Activated T-helper 2 cell treated with anti-CD3 and anti-CD28 coated beads, Interferon-gamma antibody, Interleukin-2, Interleukin-4, amounts not matched to agents 10 μg/mL and 5 μg/mL and 100 μg/mL, durations not matched to agents 14 hours and 24 hours and 36 hours (primary cell): ENCODE results near the gene MPHOSPH9. TPM values are rescaled to one million over a fixed set of nuclear protein-coding genes. Genes with fewer than 3 reads are reported as not detected.

ENCODE experiments used
- DNase-seq: peaks from one replicate; pipeline ENCODE4 v3.0.0; 2021; ENCODE audit warnings: low spot score
- H3K27ac Mint-ChIP-seq: one replicate; pipeline ENCODE4 v1.8.0; 2021; ENCODE audit warnings: mixed read lengths
- H3K27me3 Mint-ChIP-seq: one replicate; pipeline ENCODE4 v1.8.0; 2021; ENCODE audit warnings: low read depth, mixed read lengths
- H3K36me3 Mint-ChIP-seq: one replicate; pipeline ENCODE4 v1.8.0; 2021; ENCODE audit warnings: low read depth, mixed read lengths
- H3K4me1 Mint-ChIP-seq: one replicate; pipeline ENCODE4 v1.8.0; 2021; ENCODE audit warnings: low read depth, mixed read lengths
- H3K4me3 Mint-ChIP-seq: one replicate; pipeline ENCODE4 v1.8.0; 2021; ENCODE audit warnings: low read depth, mild to moderate bottlenecking, moderate library complexity, mixed read lengths
- H3K9me3 Mint-ChIP-seq: one replicate; pipeline ENCODE4 v1.8.0; 2021; ENCODE audit warnings: mixed read lengths
- intact Hi-C: fragments of 100-400 bp; cut with micrococcal nuclease; formaldehyde crosslinking; loops from one replicate; pipeline ENCODE4 v1.15.1; 2023
- total RNA-seq: library from RNA; stranded (reverse); gene quantifications from 2 replicates; pipeline ENCODE4 v1.2.3, GENCODE V29; 2022

Gene MPHOSPH9
- total RNA-seq, 1 donor from 2014 or later = 97.0 TPM

DNA sequence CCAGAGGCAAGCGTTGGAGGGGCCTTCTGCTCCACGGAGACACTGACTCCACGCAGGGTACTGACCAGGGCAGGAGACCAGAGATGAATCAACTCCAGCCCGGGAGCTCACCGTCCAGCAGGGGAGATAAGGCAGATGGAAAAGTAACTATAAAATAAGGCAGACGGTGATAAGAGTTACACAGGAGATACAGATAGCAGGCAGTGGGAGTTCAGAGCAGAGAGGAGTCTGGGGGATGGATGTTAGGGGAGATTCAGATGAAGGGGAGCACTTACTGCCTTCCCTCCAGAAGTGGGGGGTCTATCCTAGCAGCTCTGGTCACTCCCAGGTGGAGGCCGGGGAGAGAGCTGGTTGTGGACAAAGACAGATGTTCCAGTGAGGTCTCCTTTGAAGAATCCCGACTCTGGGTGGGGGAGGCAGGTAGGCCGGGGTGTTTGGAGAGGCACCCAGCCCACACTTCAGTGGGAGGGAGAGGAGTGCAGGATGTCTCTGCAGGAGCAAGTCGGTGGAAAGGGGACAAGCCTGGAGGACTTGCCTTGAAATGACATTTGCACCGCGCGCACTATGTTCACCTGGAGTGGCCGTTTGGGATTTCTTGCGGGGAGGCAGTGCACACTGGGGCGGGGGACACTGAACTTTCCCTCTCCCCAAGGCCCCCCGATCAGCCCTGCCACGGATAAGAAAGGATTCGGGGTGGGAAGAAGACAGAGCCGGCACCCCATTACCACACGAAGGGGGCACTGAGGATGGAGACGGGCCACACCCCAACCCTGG, 83.3 kb downstream of the MPHOSPH9 start:
- DNase-seq = no peak
- Mint-ChIP-seq H3K9me3 (no peaks in the 10 kb centered on the region), H3K4me3 (peak overlapping the region; percentile 84), H3K27ac (peak overlapping the region; percentile 77), H3K36me3 (peaks cover 26% of the 10 kb centered on the region), H3K27me3 (peaks cover 21% of the 10 kb centered on the region), H3K4me1 (peaks cover 20% of the 10 kb centered on the region)
- intact Hi-C loops = loop anchor here (1.0 to 5.0 kb wide), 3 partner anchors 9 to 88 kb away; no protein-coding TSS in a partner anchor

DNA sequence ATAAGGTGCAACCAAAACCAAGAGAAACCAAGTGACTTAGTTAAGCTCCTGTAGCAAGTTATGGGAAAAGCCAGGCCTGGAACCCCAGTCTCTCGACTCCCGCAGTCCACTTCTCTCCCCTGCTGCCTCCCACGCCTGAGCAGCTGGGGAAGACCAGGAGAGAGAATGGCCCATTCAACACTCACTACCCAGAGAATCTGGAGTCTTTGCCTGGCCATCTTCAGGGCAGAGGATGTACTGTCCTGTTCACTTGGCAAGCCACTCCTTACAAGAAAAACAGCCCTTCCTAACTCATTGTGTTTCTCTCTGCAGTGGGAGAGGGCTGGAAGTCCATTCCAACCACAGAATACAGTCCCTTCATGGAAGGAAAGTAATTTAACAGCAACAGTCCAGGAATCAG, 83.9 kb downstream of the MPHOSPH9 start:
- Mint-ChIP-seq H3K36me3 (peaks cover 26% of the 10 kb centered on the region), H3K4me1 (peaks cover 20% of the 10 kb centered on the region), H3K27ac (peak overlapping the region; percentile 77), H3K9me3 (no peaks in the 10 kb centered on the region), H3K4me3 (peak overlapping the region; percentile 84), H3K27me3 (peaks cover 21% of the 10 kb centered on the region)
- intact Hi-C loops = loop anchor here (1.0 kb wide), 2 partner anchors 9 to 73 kb away; no protein-coding TSS in a partner anchor
- no peak for DNase-seq

DNA sequence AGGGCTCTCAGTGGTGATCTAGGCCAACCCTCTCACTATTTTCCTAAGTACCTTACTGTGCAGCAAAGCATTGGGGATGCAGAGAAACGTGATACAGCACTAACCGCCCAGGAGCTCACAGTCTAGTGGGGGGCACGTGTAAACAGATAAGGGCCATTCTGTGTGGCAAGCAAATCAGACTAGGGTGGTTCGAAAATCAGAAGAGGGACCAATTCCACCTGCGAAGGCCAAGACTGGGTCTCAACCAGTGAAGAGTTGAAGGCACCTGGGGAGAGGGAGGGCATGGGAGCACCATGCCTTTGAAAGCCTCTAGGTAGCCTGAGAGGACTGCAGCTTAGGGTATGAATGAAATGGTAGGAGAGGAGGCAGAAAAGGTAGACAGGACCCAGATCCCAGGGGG, 84.3 kb downstream of the MPHOSPH9 start:
- no peak for DNase-seq
- Mint-ChIP-seq H3K9me3 (no peaks in the 10 kb centered on the region), H3K4me1 (peaks cover 20% of the 10 kb centered on the region), H3K27me3 (peaks cover 21% of the 10 kb centered on the region), H3K36me3 (peaks cover 23% of the 10 kb centered on the region), H3K4me3 (peak overlapping the region; percentile 84), H3K27ac (no peak overlapping the region)
- intact Hi-C loops = loop anchor here (1.0 kb wide), 2 partner anchors 8 to 72 kb away; no protein-coding TSS in a partner anchor

DNA sequence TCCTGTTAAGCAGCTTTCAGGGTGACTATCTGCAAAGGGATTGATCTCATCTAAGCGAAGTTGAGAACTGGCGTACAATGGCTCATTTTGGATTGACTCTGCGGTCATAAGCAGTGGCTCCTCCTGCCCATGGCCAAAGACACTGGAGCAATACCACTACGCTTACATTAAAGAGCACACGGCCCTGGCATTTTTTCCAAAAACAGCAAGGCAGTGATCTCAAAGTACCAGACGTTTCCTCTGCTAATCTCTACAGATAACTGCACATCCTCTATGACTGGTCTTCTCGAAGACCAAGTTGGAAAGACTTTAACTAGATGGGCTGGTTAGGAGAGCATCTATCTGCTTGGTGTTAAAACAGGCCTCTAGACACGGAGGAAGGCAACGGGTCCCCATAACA, 84.7 kb downstream of the MPHOSPH9 start:
- peaks cover 21% of the 10 kb centered on the region for H3K27me3 Mint-ChIP-seq
- DNase-seq = no peak
- H3K9me3 Mint-ChIP-seq = no peaks in the 10 kb centered on the region
- peak overlapping the region; percentile 84 for H3K4me3 Mint-ChIP-seq
- intact Hi-C loops = no loop called here
- peaks cover 20% of the 10 kb centered on the region for H3K4me1 Mint-ChIP-seq
- no peak overlapping the region for H3K27ac Mint-ChIP-seq
- peaks cover 23% of the 10 kb centered on the region for H3K36me3 Mint-ChIP-seq

DNA sequence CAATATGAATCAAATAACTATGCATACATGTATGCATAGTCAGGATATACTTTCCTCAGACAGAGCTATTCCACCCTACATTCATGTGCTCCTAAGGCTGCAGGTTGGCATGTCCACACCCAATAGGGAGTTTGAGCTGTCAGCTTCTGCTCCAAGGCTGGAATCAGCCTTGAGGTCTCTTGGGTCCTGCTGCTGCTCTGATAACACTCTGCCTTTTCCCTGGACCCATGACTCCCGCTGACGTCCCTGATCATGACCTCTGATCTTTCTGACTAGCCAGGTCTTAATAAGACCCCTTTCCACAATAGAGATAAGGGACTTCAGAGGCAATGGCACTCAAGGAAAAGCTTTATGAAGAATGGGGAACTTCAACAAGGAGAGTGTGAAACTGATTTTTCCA, 87.7 kb downstream of the MPHOSPH9 start:
- Mint-ChIP-seq H3K36me3 (peaks cover 16% of the 10 kb centered on the region), H3K27me3 (peaks cover 21% of the 10 kb centered on the region), H3K4me1 (peaks cover 14% of the 10 kb centered on the region), H3K4me3 (no peak overlapping the region), H3K9me3 (no peaks in the 10 kb centered on the region), H3K27ac (no peak overlapping the region)
- no peak for DNase-seq
- intact Hi-C loops = no loop called here

DNA sequence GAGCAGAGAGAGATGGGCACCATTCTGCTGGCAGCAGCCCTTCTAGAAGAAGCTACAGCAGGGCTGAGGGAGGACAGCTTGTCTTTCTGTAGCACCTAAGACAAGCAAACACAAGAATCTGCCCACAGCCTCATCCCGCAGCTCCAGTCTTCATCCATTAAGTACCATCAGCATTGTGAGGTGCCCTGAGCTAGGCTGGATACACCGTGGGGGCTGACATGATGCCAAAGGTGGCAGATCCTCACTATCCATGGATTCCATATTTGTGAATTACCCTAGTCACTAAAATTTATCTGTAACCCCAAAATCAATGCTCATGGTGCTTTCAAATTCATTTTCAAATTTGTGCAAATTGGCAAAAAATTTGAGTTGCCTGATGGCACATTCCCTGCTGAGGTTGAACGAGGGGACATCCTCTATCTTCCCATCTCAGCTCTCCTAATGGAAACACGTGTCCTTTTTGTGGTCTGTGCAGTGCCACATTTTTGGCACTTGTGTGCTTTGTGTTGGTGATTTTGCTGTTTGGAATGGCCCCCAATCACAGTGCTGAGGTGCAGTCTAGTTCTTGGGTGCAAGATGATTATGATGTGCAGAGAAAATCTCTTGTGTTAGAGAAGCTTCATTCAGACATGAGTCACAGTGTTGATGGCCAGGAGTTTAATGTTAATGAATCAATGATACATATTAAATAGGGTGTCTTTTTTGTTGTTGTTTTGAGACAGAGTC, 89.0 kb downstream of the MPHOSPH9 start:
- H3K9me3 Mint-ChIP-seq = no peaks in the 10 kb centered on the region
- intact Hi-C loops = no loop called here
- H3K4me1 Mint-ChIP-seq = peaks cover 12% of the 10 kb centered on the region
- no peak overlapping the region for H3K4me3 Mint-ChIP-seq
- H3K36me3 Mint-ChIP-seq = peaks cover 6% of the 10 kb centered on the region
- H3K27me3 Mint-ChIP-seq = peaks cover 10% of the 10 kb centered on the region
- DNase-seq = no peak
- H3K27ac Mint-ChIP-seq = no peak overlapping the region

DNA sequence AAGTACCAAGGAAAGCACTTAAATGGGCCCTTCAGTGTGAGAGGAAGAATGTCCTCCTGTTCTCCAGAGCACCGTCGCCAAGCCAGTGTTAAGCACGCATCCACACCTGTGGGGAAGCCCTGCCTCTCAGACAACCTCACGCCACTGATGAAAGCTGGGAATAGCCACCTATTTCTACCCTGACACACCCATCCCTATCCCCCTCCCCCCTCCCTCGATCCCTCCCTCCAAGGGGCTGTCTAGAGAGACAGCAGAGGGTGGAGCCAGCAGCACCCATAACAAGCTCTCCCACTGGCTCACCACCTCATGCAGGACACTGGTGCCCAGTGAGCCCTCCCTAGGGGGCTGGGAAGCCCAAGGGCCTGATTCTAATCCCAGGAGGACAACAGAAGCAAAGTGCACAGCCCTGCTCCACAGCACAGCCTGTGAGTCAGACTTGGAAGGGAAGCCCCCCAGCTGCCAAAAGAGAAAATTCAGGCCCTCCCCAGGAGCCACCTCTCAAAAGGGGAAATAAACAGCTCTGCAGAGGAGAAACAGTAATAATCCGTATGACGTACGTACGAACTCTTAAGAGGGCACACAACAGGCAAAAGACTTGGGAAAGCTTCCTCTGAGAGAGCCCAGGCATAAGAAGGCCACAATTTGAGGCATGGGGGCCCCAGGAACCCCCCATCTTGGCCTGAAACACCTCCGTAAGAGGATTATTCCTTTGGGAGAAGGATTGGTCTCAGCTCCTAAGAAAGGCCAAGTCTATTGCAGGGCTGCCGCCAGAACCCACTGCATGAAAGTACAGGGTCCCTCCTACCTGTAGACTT, 89.8 kb downstream of the MPHOSPH9 start:
- H3K9me3 Mint-ChIP-seq = no peaks in the 10 kb centered on the region
- intact Hi-C loops = no loop called here
- peaks cover 7% of the 10 kb centered on the region for H3K4me1 Mint-ChIP-seq
- H3K4me3 Mint-ChIP-seq = no peak overlapping the region
- H3K36me3 Mint-ChIP-seq = no peaks in the 10 kb centered on the region
- no peak overlapping the region for H3K27ac Mint-ChIP-seq
- H3K27me3 Mint-ChIP-seq = peaks cover 2% of the 10 kb centered on the region
- no peak for DNase-seq

DNA sequence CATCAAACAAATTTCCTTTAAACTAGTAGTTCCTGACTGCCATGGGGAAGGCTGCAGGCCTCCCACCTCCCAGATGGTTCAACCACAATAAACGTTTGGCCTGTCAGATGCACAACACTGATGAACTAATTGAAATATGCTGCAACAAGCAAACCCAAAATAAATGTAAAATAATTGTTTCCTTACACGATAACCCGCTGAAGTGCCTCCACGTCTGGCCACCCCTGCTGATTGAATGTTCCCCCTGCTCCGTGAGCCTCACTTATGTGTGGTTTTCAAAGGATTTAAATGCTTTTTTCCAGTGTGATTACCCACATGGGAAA, 90.5 kb downstream of the MPHOSPH9 start:
- peaks cover 7% of the 10 kb centered on the region for H3K4me1 Mint-ChIP-seq
- peaks cover 2% of the 10 kb centered on the region for H3K27me3 Mint-ChIP-seq

DNA sequence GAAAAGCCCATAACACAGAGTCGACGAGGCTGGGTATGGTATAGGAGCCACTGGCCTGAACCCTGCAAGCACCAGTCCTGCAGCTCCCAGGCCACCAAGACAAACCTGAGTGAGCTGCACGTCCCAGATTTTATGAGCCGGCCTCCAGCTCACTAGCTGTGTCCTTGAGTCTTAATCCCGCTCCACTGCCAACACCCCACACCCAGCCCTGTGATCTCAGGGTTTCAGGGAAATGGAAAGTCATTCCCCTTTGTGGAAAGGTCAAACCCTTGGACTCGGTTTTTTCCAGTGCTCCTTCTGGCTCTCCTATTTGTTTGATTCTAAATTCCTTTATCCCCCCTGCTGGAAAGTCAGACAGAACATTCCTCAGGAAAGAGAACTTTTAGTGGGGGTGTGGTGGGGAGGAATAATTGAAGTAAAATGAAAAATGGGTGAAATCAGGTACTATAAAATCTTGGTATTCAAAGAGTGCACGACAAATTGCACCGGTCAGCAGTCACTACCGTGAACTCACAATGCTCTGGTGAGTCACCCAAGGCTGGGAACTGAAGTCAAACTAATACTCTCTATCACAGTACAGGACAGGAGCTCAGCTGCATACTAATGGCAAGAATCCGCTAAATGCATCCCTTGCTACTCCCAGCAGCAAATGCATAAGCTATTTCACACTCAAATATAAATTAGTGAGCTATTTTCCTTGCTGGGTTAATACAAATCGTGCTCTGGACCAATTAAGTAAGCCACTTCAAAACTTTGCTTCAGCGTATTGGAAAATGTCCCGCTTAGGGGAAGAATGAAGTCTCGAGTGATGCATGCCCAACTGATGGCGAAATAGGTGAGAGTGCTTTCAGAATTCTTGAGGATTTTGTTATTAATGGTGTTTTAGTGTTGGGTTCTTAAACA, 91.1 kb downstream of the MPHOSPH9 start:
- Mint-ChIP-seq H3K27me3 (peaks cover 2% of the 10 kb centered on the region), H3K4me1 (peaks cover 7% of the 10 kb centered on the region), H3K36me3 (no peaks in the 10 kb centered on the region), H3K9me3 (no peaks in the 10 kb centered on the region), H3K27ac (no peak overlapping the region), H3K4me3 (no peak overlapping the region)
- DNase-seq = no peak
- intact Hi-C loops = no loop called here

More for the DNA sequence above, 90.5 kb downstream of the MPHOSPH9 start:
- Mint-ChIP-seq H3K9me3 (no peaks in the 10 kb centered on the region), H3K4me3 (no peak overlapping the region), H3K27ac (no peak overlapping the region), H3K36me3 (no peaks in the 10 kb centered on the region)
- intact Hi-C loops = no loop called here
- no peak for DNase-seq

DNA sequence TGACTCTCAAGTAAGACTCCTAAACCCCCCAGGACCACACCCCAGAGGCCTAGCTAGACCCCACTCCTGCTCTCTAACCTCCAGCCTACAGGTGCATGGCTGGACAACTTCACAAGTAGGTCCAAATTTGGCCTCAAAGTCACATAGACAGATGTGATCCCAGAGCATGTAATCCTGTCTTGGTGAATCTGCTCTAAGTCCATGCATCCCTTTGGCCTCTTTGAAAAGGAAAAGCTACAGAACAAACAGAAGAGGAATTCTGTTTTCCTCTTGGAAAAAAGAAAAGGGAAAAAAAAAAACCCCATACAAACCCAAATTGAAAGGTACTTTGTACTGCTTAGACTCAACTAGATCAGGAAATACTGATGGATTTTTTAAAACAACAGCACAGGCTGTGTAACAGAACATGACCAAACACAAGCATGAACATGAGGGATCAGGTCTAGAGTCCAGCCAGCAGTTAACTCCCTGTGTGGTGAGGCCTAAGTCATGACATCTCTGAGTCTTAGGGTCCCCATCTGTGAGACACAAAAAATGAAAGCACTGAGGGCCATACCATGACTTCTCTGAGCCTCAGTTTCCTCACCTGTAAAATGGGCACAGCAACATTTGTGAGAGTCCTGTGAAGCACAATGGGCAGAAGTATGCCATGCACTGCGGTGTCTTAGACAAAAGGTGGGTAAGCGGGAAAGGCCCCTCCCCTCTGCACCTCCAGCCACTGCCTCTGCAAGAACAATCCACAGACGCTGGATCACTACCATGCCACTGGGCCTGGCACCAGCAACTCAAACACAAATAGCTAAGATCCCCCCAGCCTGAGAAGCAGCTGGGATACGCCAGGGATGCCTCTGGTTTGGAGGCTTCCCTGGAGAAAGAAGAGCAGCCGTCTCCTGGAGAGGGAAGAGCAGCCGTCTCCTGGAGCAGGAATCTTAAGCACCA, 92.0 kb downstream of the MPHOSPH9 start:
- no peaks in the 10 kb centered on the region for H3K36me3 Mint-ChIP-seq
- H3K9me3 Mint-ChIP-seq = no peaks in the 10 kb centered on the region
- no peak for DNase-seq
- peaks cover 2% of the 10 kb centered on the region for H3K27me3 Mint-ChIP-seq
- H3K27ac Mint-ChIP-seq = no peak overlapping the region
- no peak overlapping the region for H3K4me3 Mint-ChIP-seq
- intact Hi-C loops = loop anchor here (1.0 kb wide), 1 partner anchor 8 kb away; no protein-coding TSS in a partner anchor
- peaks cover 7% of the 10 kb centered on the region for H3K4me1 Mint-ChIP-seq

DNA sequence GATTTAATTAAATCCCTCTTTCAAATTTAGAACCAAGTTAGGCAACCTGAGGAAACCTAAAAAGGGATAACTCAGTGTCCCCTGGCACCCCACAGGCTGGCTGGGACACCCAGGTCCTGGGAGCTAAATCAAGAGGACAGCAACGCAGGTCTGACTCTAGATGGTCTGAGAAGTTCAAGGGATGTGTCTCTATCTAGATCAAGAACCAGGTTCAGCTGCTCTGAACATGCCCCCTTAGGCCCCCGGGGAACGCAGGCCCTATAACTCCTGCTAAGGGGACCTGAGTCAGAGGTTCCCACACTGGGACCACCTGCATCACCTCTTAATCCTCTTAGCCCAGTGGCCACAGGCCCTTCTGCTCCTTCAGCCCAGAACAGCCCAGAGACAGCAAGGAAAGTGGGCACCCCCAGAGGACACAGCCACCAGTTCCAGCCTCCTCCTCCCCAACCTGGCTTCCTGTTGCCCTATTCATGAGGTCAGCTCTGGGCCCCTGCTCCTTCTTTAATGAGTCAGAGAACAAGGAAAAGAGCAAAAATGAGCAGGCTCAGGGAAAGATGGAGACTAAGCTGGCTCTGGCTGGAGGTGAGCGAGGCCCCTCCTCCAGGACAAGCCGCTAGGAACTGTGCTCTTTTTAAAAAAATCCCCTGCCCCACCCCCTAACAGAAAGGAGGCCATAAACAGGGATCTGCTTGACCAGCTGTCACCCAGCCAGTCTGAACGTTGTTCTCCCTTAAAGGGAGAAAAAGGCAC, 92.8 kb downstream of the MPHOSPH9 start:
- Mint-ChIP-seq H3K27ac (no peak overlapping the region), H3K4me3 (no peak overlapping the region), H3K4me1 (peaks cover 9% of the 10 kb centered on the region), H3K36me3 (peaks cover 4% of the 10 kb centered on the region), H3K9me3 (no peaks in the 10 kb centered on the region), H3K27me3 (no peaks in the 10 kb centered on the region)
- no peak for DNase-seq
- intact Hi-C loops = loop anchor here (1.0 kb wide), 1 partner anchor 9 kb away; no protein-coding TSS in a partner anchor
